ENCODE data around the gene APOF.
A peak's percentile ranks its signal among the peaks of the same experiment; 100 is the strongest.

GRCh38 chr12:56315622-56316473 is 46.8 kb downstream of the APOF start, which contains the start of gene CNPY2:
- peak; percentile 84 to 88 for TF ChIP-seq POLR2A (IDR thresholded peaks at IDR 0.05)
- TF ChIP-seq, protein P1, sequence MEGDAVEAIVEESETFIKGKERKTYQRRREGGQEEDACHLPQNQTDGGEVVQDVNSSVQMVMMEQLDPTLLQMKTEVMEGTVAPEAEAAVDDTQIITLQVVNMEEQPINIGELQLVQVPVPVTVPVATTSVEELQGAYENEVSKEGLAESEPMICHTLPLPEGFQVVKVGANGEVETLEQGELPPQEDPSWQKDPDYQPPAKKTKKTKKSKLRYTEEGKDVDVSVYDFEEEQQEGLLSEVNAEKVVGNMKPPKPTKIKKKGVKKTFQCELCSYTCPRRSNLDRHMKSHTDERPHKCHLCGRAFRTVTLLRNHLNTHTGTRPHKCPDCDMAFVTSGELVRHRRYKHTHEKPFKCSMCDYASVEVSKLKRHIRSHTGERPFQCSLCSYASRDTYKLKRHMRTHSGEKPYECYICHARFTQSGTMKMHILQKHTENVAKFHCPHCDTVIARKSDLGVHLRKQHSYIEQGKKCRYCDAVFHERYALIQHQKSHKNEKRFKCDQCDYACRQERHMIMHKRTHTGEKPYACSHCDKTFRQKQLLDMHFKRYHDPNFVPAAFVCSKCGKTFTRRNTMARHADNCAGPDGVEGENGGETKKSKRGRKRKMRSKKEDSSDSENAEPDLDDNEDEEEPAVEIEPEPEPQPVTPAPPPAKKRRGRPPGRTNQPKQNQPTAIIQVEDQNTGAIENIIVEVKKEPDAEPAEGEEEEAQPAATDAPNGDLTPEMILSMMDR (IDR thresholded peaks at IDR 0.05 in 4 of 5, conservative IDR thresholded peaks at IDR 0.05 in 1 of 5) = peak in 2 of 5 experiments; percentile 28 to 29

All from gastrocnemius medialis (tissue), 4 donors.